HTR-8/SVneo (cell line): ENCODE data around the gene MYT1.
"Not testable (repeated sequence)": the region's sequence is repeated elsewhere in the genome, so short reads cannot be mapped to it uniquely, and the experiment has no call there.

Experiments
- DNase-seq: peaks from one replicate; pipeline ENCODE4 v3.0.0; 2011; ENCODE audit warnings: low spot score, mixed read lengths; ENCODE audit not compliant: insufficient read length
- FAIRE-seq: peaks from 2 replicates; lab custom pipeline; 2011; peaks lifted over from hg19 to GRCh38; lab: Jason Lieb, UNC

MYT1 gene

GRCh38 chr20:64283646-64284045, 119.4 kb downstream of the MYT1 start:
- DNase-seq (no peak), FAIRE-seq (no peak)

GRCh38 chr20:64285579-64286446, 121.6 kb downstream of the MYT1 start:
- DNase-seq: not testable (repeated sequence)

GRCh38 chr20:64286447-64287263, 122.4 kb downstream of the MYT1 start:
- peak; percentile 73 for FAIRE-seq

More at GRCh38 chr20:64285579-64286446, 121.6 kb downstream of the MYT1 start:
- FAIRE-seq: not testable (repeated sequence)

GRCh38 chr20:64287264-64287590, 123.0 kb downstream of the MYT1 start:
- DNase-seq, FAIRE-seq: not testable (repeated sequence)

More at GRCh38 chr20:64286447-64287263, 122.4 kb downstream of the MYT1 start:
- DNase-seq: not testable (repeated sequence)
